Right lobe of liver (tissue), 4 donors: ENCODE measurements around the gene FAM180A.

Source experiments
- CTCF ChIP-seq, 4 donors: fragments of 200-600 bp in 3 of 4; fragments of 450-650 bp in 1 of 4; IDR thresholded peaks; one replicate each; pipeline versions ENCODE4 v1.5.1 to v1.8.0; 2016 to 2022; ENCODE audit warnings: antibody characterized with exemption in 4 of 4, mild to moderate bottlenecking in 2 of 4
- POLR2A ChIP-seq: fragments of 450-650 bp; IDR thresholded peaks from one replicate; pipeline ENCODE4 v1.6.1; 2017; ENCODE audit warnings: antibody characterized with exemption, mild to moderate bottlenecking
- donor health status: DM: no; HTN: no; CAD: no.
- donor health status: DM: no; HTN: no; CAD: no.
- donor health status: DM: no; HTN: yes; CAD: no.

- TF ChIP-seq CTCF (IDR thresholded peaks at IDR 0.05): no peak
- TF ChIP-seq POLR2A: no peak
Observed at GRCh38 chr7:135736586-135737305, 11.9 kb downstream of the FAM180A start.
